Measurements from ENCODE around the gene ATP2A1. TPM values are rescaled to one million over a fixed set of nuclear protein-coding genes. Genes with fewer than 3 reads are reported as not detected.

Gene ATP2A1
- 0.14 and 1.1 TPM in 2 replicates for total RNA-seq (2014; rRNA removed; shearing (Covaris generic))

GRCh38 chr16:28878083-28878926 lies at the start of gene ATP2A1:
ATP2A1 (plus strand) TSS chr16:28878488; CDS start chr16:28878672, 184 bp downstream.
- no peak for DNase-seq (ENCODE audit: low spot score)

- no peak for DNase-seq (ENCODE audit: low spot score)
Observed at GRCh38 chr16:28829747-28830146, 48.5 kb upstream of the ATP2A1 start.

GRCh38 chr16:28830531-28830930 lies 47.8 kb upstream of the ATP2A1 start:
- no peak for DNase-seq (ENCODE audit: low spot score)

- DNase-seq (ENCODE audit: low spot score), result no peak
Observed at GRCh38 chr16:28834349-28834748, 43.9 kb upstream of the ATP2A1 start.

GRCh38 chr16:28834873-28835863 lies 43.1 kb upstream of the ATP2A1 start:
- DNase-seq (ENCODE audit: low spot score), result no peak

GRCh38 chr16:28835864-28836760 lies 42.2 kb upstream of the ATP2A1 start:
- DNase-seq (ENCODE audit: low spot score), result no peak

- no peak for DNase-seq (ENCODE audit: low spot score)
Observed at GRCh38 chr16:28836761-28837064, 41.6 kb upstream of the ATP2A1 start.

GRCh38 chr16:28837672-28838557 lies 40.4 kb upstream of the ATP2A1 start:
- no peak for DNase-seq (ENCODE audit: low spot score)

GRCh38 chr16:28838558-28838918 lies 39.8 kb upstream of the ATP2A1 start:
- DNase-seq (ENCODE audit: low spot score), result no peak

GRCh38 chr16:28839004-28839639 lies 39.2 kb upstream of the ATP2A1 start:
- DNase-seq (ENCODE audit: low spot score), result no peak

GRCh38 chr16:28839899-28840298 lies 38.4 kb upstream of the ATP2A1 start:
- DNase-seq (ENCODE audit: low spot score), result no peak

DNA sequence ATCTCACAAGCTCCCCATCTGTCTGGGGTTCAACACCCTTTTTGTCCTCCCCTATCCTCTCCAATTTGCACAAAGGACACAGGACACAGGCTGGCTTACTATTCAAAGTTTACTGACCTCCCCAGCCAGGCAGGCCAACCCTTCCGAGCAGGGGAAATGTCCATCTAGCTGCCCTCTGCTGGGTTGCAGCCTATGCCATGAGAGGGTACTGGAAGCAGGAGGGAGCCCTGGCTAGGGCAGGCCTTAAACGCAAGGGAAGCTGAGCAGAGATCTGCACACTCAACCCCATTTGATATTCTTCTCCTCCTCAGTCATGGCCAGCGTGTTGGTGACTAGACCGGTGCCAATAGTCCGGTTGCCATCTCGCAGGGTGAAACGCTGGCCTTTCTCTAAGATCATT lies 35.6 kb upstream of the ATP2A1 start:
- DNase-seq (ENCODE audit: low spot score), result no peak

GRCh38 chr16:28843766-28844165 lies 34.5 kb upstream of the ATP2A1 start:
- DNase-seq (ENCODE audit: low spot score), result no peak

GRCh38 chr16:28844226-28844885 lies 33.9 kb upstream of the ATP2A1 start:
- DNase-seq (ENCODE audit: low spot score), result no peak

- peak; percentile 68 for DNase-seq (ENCODE audit: low spot score)
Observed at GRCh38 chr16:28845293-28845692, 33.0 kb upstream of the ATP2A1 start.

DNA sequence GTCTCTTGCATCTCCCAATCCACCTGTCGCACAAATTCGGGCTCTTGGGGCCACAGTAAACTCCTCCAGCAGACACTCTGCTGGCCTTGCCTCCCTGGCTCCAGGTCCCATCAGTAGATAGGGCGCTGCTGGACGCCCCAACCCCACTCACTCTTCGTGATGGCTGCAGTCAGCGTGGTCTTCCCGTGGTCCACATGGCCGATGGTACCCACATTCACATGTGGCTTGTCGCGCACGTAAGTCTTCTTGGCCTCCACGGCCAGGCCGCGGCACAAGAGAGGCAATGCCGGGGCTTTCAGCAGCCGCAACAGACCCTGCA lies 32.6 kb upstream of the ATP2A1 start:
- no peak for DNase-seq (ENCODE audit: low spot score)

DNA sequence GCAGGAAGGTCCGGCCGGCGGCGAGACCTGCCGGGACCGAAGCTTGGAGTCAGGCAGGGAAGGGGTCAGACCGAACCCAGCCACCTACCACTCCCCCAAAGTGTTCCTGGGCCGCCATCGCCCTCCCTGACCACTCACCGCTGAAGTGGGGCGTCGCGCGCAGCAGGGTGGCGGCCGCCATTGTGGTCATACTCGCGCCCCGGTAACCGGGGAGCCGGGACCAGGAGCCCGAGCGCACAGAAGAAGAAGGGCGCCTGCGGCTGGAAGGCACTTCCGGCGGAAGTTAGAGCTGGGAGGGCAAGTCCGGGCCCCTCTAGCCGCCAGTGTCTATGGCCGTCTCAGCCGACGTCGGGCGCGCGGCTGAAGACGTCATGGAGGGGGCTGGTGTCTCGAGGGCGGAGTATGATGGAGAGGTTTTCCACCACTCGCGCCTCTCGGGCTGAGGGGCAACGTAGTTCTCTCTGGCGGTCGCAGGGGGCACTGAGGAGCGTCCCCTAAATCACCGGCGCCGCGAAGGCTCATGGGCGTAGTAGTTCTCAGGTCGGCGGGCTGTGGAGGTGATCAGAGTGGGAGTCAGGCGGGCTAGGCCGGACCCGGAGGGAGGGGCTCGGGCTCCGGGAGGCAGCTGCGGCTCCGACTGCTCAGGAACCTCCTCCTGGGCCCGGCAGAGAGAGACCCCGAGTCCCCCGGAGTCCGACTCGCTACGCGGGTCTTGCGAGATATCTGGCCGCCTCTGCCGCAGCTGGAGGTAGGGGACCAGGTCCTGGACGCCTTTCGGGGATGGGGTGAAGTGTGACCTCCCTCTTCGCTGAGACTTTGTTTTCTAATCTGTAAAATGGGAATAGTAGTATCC lies 32.0 kb upstream of the ATP2A1 start, which contains the start of gene TUFM:
TUFM (minus strand) TSS at position 269 of the 853 bp plus-strand sequence; CDS start at position 190, 79 bp downstream.
- DNase-seq (ENCODE audit: low spot score), result peak; percentile 98

DNA sequence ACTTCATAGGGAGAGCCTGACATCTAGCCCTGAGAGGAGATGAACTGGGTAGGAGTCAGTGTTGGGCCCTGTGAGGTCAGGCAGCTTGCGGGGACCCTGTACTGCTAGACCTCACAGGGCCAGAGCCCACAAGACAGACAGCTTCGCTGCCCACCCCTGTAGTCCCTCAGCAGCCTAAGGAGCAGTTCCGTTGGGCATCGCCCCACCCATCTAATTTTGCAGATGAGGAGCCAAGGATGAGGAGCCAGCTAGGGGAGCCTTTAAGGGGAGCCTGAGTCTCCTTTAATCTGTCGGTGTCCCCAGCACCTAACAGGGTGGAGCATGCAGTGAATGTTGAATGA lies 31.4 kb upstream of the ATP2A1 start:
- DNase-seq (ENCODE audit: low spot score), result no peak

DNA sequence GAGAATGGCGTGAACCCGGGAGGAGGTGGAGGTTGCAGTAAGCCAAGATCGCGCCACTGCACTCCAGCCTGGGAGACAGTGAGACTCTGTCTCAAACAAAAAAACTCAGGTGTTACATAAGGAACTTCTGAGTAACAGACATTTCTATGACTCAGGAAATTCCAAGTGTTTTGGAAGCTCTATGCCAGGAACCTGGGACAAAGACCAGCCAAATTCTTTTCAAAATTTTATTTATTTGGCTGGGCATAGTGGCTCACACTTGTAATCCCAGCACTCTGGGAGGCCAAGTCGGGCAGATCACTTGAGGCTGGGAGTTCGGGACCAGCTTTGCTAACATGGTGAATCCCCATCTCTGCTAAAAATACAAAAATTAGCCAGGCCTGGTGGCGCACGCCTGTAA lies 19.9 kb upstream of the ATP2A1 start:
- DNase-seq (ENCODE audit: low spot score), result peak; percentile 46

Data from A172 (cell line).